ENCODE results near the gene FAM78A.

Gene FAM78A, protein sequence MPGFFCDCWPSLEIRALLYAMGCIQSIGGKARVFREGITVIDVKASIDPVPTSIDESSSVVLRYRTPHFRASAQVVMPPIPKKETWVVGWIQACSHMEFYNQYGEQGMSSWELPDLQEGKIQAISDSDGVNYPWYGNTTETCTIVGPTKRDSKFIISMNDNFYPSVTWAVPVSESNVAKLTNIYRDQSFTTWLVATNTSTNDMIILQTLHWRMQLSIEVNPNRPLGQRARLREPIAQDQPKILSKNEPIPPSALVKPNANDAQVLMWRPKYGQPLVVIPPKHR

GRCh38 chr9:131276094-131276888, at the start of gene FAM78A:
Gene FAM78A (minus strand): TSS chr9:131276510. CDS start chr9:131276179, 331 bp downstream.
- no peak for DNase-seq (ENCODE audit: low spot score)

DNA sequence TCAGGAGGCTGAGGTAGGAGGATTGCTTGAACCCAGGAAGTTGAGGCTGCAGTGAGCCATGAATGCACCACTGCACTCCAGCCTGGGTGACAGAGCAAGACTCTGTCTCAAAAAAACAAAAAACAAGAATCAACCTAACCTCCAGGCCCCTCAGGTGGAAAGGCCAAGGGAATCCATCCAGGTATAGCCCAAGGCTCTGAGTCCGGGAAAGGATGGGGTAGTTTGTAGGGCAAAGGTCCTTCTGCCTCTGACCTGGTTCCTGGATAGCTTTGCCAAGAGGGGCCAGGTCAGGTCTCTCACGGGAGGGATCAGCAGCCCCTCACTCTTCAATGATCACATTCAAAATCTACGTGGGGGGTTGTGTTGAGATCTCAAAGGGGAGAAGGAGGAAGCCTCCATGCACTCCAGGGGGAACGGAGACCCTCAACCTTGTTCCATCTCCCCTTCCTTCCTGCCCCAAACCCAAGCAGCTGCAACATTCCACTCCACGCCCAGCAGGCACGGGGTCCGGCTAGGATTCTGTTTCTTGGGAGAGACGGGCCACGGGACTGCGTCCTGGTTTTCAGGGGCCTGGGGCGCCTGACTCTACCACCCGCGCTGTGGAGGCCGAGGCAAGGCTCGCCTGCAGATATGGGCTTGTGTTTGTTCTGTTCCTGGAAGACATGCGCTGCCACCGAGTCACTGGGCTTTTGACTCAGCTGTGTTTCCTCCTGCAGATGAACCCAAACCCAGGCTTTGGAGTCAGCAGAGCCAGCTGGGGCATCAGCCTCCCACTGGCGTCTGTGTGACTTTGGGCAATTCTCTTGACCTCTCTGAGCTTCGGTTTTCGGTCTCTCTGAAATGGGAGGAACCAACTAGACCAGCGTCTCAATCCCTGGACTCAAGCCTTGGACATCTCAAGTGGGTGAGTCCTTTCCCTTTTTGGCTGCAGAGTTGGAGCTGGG, 48.7 kb upstream of the FAM78A start:
- no peak for DNase-seq (ENCODE audit: low spot score)

DNA sequence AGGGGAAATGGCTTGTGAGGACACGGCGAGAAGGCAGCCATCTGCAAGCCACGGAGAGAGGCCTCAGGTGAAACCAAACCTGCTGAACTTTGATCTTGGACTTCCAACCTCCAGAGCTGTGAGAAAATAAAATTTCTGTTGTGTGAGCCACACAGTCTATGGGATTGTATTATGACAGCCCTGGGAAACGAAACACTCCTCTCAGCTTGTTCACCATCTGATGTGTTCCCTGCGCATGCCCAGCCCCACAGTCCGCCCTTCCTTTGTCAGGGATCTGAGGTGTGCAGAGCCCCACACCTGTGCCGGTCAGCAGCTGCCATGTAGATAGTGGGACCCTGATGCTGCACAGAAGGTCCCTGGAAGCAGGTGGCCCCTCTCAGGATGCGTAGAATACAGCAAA, 47.3 kb upstream of the FAM78A start:
- DNase-seq (ENCODE audit: low spot score) = no peak

DNA sequence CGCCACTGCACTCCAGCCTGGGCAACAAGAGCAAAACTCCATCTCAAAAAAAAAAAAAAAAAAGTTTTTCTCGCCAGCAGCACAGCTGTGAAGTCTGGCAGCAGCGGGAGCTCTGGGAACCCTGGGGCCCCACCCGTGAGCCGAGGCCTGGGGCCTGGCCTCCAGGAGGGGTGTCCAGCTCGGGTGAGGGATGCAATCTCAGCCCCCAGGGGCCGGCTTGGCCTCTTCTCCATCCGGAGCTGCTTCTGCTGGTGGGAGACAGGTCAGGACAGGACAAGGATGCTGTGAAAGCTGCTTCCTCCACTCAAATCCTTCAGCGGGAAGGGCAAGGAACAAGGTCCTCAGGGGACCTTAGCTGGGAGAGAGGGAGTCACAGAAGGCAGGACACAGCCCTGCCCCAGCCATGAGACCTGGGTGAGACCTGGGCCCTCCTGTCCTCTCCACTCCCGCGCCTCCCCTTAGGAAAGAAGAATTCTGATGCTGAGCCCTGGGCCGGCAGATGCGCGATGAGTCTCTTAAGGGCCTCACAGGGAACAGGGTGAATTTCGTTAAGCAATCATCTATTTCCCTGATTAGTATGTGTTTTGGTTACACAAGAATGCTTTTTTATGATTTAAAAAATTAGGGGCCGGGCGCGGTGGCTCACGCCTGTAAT, 43.8 kb upstream of the FAM78A start:
- DNase-seq (ENCODE audit: low spot score) = no peak

DNA sequence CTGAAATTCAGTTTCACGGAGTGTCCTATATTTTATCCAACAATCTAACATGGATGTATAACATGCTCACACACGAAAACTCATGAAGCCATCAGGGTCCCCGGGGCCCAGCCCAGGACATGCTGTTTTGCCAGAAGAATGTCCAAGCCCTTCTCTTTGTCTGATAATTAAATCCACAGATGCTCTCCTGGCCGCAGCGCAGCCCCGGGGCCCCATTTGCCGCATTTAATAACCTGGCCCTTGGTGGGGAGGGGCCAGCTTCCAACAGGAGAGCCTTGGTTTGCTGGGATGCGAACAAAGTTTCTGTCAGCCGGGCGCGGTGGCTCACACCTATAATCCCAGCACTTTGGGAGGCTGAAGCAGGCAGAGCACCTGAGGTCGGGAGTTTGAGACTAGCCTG, 43.2 kb upstream of the FAM78A start:
- DNase-seq (ENCODE audit: low spot score) = no peak

- no peak for DNase-seq (ENCODE audit: low spot score)
Measured at GRCh38 chr9:131318231-131319085, 42.1 kb upstream of the FAM78A start.

- DNase-seq (ENCODE audit: low spot score) = peak; percentile 68
Measured at GRCh38 chr9:131312822-131313770, 36.8 kb upstream of the FAM78A start.

- no peak for DNase-seq (ENCODE audit: low spot score)
Measured at GRCh38 chr9:131312246-131312645, 35.9 kb upstream of the FAM78A start.

DNA sequence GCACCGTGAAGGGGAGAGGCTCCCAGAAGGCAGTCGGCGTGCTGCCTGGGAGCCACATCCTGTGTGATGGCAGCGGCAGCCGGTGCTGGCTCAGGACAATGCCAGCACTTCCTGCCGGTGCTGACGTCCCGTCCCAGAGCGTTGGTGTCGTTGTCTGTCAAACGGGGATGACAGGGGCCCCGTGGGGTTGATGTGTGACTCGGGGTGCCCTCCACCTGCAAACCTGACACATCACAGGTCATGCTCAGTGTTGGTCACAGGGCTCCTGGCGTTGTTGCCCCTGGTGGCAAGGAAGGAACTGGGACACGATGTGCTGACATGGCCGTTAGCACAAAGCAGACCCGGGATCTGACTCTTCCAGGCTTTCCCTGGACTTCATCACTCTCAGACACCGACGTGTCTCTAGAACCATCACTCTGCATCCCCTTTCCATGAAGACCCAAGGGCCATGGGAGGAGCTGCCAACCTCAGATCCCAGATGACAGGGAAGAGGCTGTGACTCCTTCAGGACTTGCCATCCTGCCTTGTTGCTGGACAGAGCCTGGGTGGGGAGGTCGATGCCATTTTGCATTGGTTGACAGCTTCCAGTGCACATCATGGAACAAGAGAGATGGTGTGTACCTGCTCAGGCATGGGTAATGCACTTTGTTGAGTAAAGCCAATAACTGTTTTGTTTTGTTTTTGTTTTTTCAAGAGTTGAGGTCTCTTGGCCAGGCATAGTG, 34.7 kb upstream of the FAM78A start:
- DNase-seq (ENCODE audit: low spot score) = peak; percentile 52

DNA sequence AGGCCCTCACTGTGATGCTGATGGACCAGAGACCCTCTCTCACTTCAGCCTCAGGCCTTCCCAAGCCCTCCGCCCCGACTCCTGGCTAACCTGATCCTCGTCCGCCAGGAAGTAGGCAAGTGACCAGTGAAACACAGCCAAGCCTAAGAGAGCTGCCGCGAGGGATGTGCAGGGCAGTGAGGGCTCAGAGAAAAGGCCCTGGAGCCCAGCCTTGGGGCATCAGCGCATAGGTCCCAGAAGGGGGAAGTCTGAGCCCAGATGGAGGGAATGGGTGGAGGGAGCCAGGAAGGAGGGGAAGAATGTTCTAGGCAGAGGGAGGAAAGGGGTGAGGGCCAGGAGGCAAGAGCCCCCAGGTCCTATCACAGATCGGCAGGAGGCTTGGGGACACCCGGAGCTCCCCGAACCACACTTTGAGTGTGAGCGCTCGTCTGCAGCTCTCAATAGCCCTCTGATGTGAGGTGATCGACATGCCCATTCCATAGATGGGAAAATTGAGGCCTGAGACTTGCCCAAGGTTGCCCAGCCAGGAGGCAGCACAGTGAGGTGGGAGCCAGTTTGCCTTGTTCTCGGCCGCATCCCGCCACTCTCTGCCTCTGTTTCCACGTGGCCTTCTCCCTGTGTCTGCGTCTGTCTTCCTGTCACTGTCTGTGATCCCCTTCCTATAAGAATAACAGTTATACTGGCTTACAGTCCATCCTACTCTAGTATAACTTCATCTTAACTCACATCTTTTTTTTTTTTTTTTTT, 33.4 kb upstream of the FAM78A start:
- no peak for DNase-seq (ENCODE audit: low spot score)

DNA sequence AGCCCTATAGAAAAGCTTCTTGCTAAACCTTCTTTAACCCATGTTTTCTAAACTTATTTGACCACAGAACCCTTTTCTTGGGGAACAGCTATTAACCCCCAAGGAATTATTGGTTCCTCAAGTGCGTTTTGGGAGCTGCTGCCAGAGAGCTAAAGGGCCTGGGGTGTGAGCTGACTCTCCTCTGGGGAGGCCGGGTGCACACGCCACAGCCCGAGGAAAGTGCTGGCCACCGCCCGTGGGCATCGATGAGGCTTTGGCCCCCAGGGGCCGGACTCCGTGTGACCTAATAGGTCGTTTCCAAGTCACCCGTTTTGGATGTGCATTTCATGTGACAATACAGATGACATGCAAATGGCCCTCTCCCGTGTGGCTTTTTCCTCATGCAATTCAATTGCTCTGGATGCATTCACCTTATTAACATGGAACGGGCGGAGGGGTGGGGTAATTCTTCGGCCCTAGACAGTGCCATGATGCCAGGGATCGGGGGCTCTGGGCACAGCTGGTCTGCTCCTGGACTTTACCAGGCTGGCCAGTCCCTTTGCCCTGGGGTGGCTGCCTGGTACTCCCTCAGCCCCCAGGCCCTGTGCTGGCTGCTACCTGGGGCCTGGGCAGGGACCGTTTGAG, 32.7 kb upstream of the FAM78A start:
- DNase-seq (ENCODE audit: low spot score) = no peak

DNA sequence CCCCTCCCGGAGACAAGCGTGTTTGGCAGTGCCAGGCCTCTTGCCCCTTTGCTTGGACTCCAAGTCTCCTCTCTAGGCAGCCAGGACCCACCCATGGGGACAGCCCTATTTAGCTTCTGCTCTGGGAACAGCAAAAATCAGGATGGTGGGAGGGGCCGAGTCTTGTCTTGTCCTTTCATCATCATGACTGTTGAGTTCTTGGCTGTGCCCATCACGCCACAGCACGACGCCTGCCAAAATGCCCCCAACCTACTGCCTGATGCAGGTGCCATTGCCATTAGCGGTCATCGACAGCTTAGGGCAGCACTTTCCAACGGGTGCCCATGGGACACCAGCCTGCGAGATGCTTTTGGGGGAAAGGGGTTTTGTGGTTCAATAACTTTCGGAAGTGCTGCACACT, 32.1 kb upstream of the FAM78A start:
- no peak for DNase-seq (ENCODE audit: low spot score)

- no peak for DNase-seq (ENCODE audit: low spot score)
Measured at GRCh38 chr9:131307974-131308373, 31.7 kb upstream of the FAM78A start.

DNA sequence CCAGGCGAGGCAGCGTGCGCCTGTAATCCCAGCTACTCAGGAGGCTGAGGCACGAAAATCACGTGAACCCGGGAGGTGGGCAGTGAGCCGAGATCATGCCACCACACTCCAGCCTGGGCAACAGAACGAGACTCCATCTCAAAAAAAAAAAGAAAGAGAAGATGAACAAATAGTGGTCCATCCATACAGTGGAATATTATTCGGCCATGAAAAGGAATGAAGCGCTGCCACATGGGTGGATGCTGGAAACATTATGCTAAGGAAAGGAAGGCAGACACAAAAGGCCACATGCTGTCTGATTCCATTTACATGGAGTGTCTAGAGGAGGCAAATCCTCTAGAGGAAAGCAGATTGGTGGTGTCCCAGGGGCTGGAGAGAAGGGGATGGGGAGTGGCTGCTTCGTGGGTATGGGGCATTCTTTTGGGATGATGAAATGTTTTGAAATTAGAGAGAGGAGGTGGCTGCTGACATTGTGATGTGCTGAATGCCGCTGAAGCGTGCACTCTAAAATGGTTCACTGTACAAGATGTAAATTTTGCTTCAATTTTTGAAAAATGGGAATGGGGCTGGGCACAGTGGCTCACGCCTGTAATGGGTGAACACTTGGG, 30.2 kb upstream of the FAM78A start:
- DNase-seq (ENCODE audit: low spot score) = peak; percentile 51

- DNase-seq (ENCODE audit: low spot score) = peak; percentile 40
Measured at GRCh38 chr9:131304676-131305355, 28.5 kb upstream of the FAM78A start.

DNA sequence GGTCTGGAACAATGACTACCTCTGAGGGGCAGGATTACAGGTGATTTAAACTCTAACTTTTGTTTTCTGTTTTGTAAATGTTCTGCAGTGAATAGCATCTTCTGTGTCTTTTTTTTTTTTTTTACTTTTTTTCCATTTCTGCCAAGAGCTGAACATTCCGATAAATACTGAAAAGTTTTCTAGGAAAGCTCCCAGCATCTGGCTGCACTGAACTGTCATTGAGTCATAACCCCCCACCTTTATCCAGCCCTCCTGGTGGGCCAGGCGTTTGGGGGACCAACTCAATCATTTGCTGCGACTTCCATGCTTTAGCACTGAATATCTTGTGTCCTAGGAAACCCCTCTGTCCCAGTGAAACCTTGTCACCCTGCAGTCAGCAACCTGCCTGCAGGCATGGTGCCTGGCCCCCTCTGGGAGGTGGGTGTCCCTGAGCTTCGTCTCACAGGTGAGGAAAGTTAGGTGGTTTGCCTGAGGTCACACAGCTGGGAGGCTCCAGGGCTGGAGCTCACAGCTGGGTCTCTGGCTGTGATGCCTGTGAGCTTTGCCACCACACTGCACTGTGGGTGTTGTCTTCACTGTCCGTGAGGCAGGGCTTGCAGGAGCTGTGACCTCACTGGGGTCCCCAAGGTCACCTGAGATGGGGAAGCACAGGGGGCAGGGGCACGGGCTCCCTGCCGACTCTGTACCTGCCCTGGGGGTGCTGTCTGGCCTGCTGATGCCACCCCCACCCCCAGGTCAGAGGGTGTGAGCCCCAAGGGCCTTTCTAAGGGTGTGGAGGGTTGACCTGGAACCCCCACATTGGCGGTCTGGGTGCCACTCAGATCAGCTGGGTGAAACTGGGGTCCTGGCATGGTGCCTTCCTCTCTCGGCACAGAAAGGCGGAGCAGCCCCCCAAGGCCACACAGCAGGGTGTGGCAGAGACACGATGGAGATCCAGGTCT, 27.3 kb upstream of the FAM78A start:
- DNase-seq (ENCODE audit: low spot score) = no peak

Measured in SW480 (cell line).